Vagina (tissue), 2 donors: ENCODE measurements around the gene HOXB6. TPM values are rescaled to one million over a fixed set of nuclear protein-coding genes. Genes with fewer than 3 reads are reported as not detected.

Source experiments
- DNase-seq, 2 donors: peaks; one replicate each; pipeline ENCODE4 v3.0.0-alpha.2; 2017; ENCODE audit errors: extremely low spot score in 2 of 2
- H3K27ac ChIP-seq: fragments of 200-600 bp; sonication (generic); one replicate; pipeline ENCODE4 v1.5.1; 2019
- H3K27me3 ChIP-seq: fragments of 200-600 bp; sonication (generic); one replicate; pipeline ENCODE4 v1.5.1; 2019
- H3K36me3 ChIP-seq, 2 donors: fragments of 200-600 bp; sonication (generic); one replicate each; pipeline ENCODE4 v1.5.1; 2017 to 2019
- H3K4me1 ChIP-seq: fragments of 200-600 bp; sonication (generic); one replicate; pipeline ENCODE4 v1.5.1; 2019
- H3K4me3 ChIP-seq, 2 donors: fragments of 200-600 bp; sonication (generic); 1 replicate in 1 of 2; 2 replicates in 1 of 2; pipeline ENCODE4 v1.5.1; 2016 to 2019
- H3K9me3 ChIP-seq: fragments of 200-600 bp; sonication (generic); one replicate; pipeline ENCODE4 v1.5.1; 2019
- CTCF ChIP-seq, 3 experiments: fragments of 450-650 bp in 2 of 3; fragments of 200-600 bp in 1 of 3; sonication (generic) in 1 of 3; IDR thresholded peaks; one replicate each; pipeline ENCODE4 v1.5.1; 2017 to 2019; ENCODE audit warnings: antibody characterized with exemption in 3 of 3, mild to moderate bottlenecking in 2 of 3, moderate library complexity in 2 of 3
- POLR2A ChIP-seq, 2 donors: fragments of 450-650 bp; IDR thresholded peaks; one replicate each; pipeline ENCODE4 v1.6.1; 2017; ENCODE audit warnings: antibody characterized with exemption in 2 of 2, mild to moderate bottlenecking in 2 of 2, moderate library complexity in 2 of 2
- POLR2AphosphoS5 ChIP-seq, 2 donors: sonication (generic); formaldehyde crosslinking; IDR thresholded peaks; one replicate each; pipeline ENCODE4 v1.9.0; 2017; ENCODE audit warnings: antibody characterized with exemption in 2 of 2, mild to moderate bottlenecking in 2 of 2, low read depth in 1 of 2; ENCODE audit not compliant: insufficient read depth in 1 of 2
- intact Hi-C: fragments of 100-400 bp; cut with DNase I; formaldehyde crosslinking; loops from one replicate; pipeline ENCODE4 v1.15.1; 2023
- total RNA-seq: library from RNA; depleted of rRNA; stranded (reverse); fragments of >200 nt; gene quantifications from one replicate; pipeline ENCODE4 v1.2.3, GENCODE V29; 2016

The HOXB6 gene
- 1.2 TPM for total RNA-seq

- H3K4me1 ChIP-seq: peaks cover 13% of the 10 kb centered on the region
- TF ChIP-seq CTCF (IDR thresholded peaks at IDR 0.05) (no peak), POLR2AphosphoS5 (IDR thresholded peaks at IDR 0.05; ENCODE audit: insufficient read depth in 1 of 2, low read depth in 1 of 2) (no peak), POLR2A (IDR thresholded peaks at IDR 0.05) (no peak)
- intact Hi-C loops: no loop called here
- H3K4me3 ChIP-seq: peak within 1 kb of the TSS; percentile 39 to 41
- H3K9me3 ChIP-seq: no peaks in the 10 kb centered on the region
- no peaks in the 10 kb centered on the region for H3K27me3 ChIP-seq
- H3K36me3 ChIP-seq: no peaks in the 10 kb centered on the region
- H3K27ac ChIP-seq: peak within 1 kb of the TSS; percentile 67
- no peak for DNase-seq
Observed at GRCh38 chr17:48604770-48605329, at the start of gene HOXB6. TSS of gene HOXB6 (minus strand) at chr17:48604986. CDS start at chr17:48598150, 6,836 bp downstream.

GRCh38 chr17:48649741-48650140, 45.0 kb upstream of the HOXB6 start:
- H3K27ac ChIP-seq: no peak overlapping the region
- TF ChIP-seq CTCF (IDR thresholded peaks at IDR 0.05) (no peak), POLR2AphosphoS5 (IDR thresholded peaks at IDR 0.05; ENCODE audit: insufficient read depth in 1 of 2, low read depth in 1 of 2) (no peak), POLR2A (IDR thresholded peaks at IDR 0.05) (no peak)
- peaks cover 16% of the 10 kb centered on the region for H3K4me1 ChIP-seq
- no peak overlapping the region for H3K4me3 ChIP-seq
- no peaks in the 10 kb centered on the region for H3K36me3 ChIP-seq
- intact Hi-C loops: no loop called here
- no peak for DNase-seq
- no peaks in the 10 kb centered on the region for H3K27me3 ChIP-seq
- H3K9me3 ChIP-seq: no peaks in the 10 kb centered on the region

GRCh38 chr17:48647963-48648245, 43.1 kb upstream of the HOXB6 start:
- Histone ChIP-seq H3K27ac (no peak overlapping the region), H3K4me1 (peaks cover 16% of the 10 kb centered on the region), H3K27me3 (no peaks in the 10 kb centered on the region), H3K36me3 (no peaks in the 10 kb centered on the region), H3K9me3 (no peaks in the 10 kb centered on the region), H3K4me3 (no peak overlapping the region)
- intact Hi-C loops: no loop called here
- no peak for DNase-seq
- TF ChIP-seq POLR2AphosphoS5 (IDR thresholded peaks at IDR 0.05; ENCODE audit: insufficient read depth in 1 of 2, low read depth in 1 of 2) (no peak), CTCF (IDR thresholded peaks at IDR 0.05) (no peak), POLR2A (IDR thresholded peaks at IDR 0.05) (no peak)

GRCh38 chr17:48647103-48647962, 42.5 kb upstream of the HOXB6 start:
- no peak for DNase-seq
- peaks cover 16% of the 10 kb centered on the region for H3K4me1 ChIP-seq
- H3K27me3 ChIP-seq: no peaks in the 10 kb centered on the region
- no peaks in the 10 kb centered on the region for H3K9me3 ChIP-seq
- peak overlapping the region; percentile 42 to 43 for H3K4me3 ChIP-seq
- H3K36me3 ChIP-seq: no peaks in the 10 kb centered on the region
- no peak for TF ChIP-seq POLR2AphosphoS5 (IDR thresholded peaks at IDR 0.05; ENCODE audit: insufficient read depth in 1 of 2, low read depth in 1 of 2)
- no peak for TF ChIP-seq POLR2A (IDR thresholded peaks at IDR 0.05)
- TF ChIP-seq CTCF (IDR thresholded peaks at IDR 0.05): no peak
- intact Hi-C loops: no loop called here
- H3K27ac ChIP-seq: no peak overlapping the region
